ENCODE results near the gene USP30. TPM values are rescaled to one million over a fixed set of nuclear protein-coding genes. Genes with fewer than 3 reads are reported as not detected.

Gene USP30
- total and polyA plus RNA-seq, 9 of the 15 experiments (the other 6 are each of a cell fraction or from before 2014, with no cell fraction given), result 1.4 to 15.2 (median 7.0) TPM

DNA sequence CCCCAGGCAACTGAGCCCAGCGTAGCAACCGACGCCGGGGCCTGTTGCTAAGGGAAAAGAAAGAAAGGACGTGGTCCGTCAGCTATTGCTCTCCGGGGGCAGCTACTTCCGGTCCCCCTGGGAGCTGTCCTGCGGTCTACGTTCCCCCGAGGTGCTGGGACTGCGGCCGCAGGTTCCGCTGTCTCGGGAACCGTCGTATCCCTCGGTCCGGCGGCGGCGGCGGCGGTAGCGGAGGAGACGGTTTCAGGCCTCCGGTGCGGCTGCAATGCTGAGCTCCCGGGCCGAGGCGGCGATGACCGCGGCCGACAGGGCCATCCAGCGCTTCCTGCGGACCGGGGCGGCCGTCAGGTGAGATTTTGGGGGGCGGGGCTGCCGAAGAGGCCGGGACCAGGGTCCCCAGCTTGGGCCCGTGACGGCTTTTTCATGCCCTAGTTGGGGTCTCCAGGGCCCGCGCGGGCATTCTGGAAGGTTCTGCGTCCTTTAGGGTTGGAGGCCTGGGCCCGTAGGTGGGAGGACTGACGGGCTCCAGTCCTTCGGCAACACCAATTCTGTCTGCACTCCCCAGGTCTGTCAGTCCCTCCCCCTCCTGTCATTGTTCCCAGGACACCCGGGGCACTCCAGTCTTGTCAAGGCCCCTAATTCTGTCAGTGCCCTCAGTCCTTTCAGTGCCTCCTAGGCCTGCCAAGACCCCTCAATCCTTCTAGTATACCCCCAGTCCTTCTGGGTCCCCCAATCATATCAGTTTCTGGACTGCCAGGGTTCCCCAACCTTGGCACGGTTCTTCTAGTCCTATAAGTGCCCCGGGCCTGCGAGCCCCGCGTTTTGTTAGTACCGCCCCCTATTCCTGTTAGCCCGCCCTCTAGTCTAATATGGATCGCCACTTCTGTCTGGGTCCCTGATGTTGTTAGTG, at the start of gene USP30 (continued):
- TF ChIP-seq FOXK2 (conservative IDR thresholded peaks at IDR 0.05 in 1 of 2, IDR thresholded peaks at IDR 0.05 in 1 of 2; ENCODE audit: low read depth in 2 of 2), result peak; percentile 88 to 94
- TF ChIP-seq ZNF146 (CRISPR knock-in tag; IDR thresholded peaks at IDR 0.05; ENCODE audit: unreplicated experiment), result no peak
- TF ChIP-seq MYC (IDR thresholded peaks at IDR 0.05; ENCODE audit: low read depth, low read length), result no peak; the same call in 1 of the 2 replicates
- no peak for TF ChIP-seq MYC (CRISPR knock-in tag; IDR thresholded peaks at IDR 0.05; ENCODE audit: borderline replicate concordance, low read depth)
- TF ChIP-seq CBX2 (IDR thresholded peaks at IDR 0.05; ENCODE audit: insufficient read depth, low read length, poor library complexity, severe bottlenecking), result no peak
- no peak for TF ChIP-seq ZBTB1 (CRISPR knock-in tag; IDR thresholded peaks at IDR 0.05; ENCODE audit: borderline replicate concordance, low read depth)
- TF ChIP-seq SP2 (IDR thresholded peaks at IDR 0.05; ENCODE audit: extremely low read depth, low read depth, low read length, poor library complexity, severe bottlenecking), result no peak
- TF ChIP-seq, protein P1, sequence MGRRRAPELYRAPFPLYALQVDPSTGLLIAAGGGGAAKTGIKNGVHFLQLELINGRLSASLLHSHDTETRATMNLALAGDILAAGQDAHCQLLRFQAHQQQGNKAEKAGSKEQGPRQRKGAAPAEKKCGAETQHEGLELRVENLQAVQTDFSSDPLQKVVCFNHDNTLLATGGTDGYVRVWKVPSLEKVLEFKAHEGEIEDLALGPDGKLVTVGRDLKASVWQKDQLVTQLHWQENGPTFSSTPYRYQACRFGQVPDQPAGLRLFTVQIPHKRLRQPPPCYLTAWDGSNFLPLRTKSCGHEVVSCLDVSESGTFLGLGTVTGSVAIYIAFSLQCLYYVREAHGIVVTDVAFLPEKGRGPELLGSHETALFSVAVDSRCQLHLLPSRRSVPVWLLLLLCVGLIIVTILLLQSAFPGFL (CRISPR knock-in tag; IDR thresholded peaks at IDR 0.05), result no peak
- TF ChIP-seq MXI1 (IDR thresholded peaks at IDR 0.05; ENCODE audit: low read depth, low read length), result peak; percentile 90
- no peak for TF ChIP-seq HMG20A (CRISPR knock-in tag; conservative IDR thresholded peaks at IDR 0.05)
- peak; percentile 64 for TF ChIP-seq POLR2A (conservative IDR thresholded peaks at IDR 0.05)
- TF ChIP-seq, protein P2, sequence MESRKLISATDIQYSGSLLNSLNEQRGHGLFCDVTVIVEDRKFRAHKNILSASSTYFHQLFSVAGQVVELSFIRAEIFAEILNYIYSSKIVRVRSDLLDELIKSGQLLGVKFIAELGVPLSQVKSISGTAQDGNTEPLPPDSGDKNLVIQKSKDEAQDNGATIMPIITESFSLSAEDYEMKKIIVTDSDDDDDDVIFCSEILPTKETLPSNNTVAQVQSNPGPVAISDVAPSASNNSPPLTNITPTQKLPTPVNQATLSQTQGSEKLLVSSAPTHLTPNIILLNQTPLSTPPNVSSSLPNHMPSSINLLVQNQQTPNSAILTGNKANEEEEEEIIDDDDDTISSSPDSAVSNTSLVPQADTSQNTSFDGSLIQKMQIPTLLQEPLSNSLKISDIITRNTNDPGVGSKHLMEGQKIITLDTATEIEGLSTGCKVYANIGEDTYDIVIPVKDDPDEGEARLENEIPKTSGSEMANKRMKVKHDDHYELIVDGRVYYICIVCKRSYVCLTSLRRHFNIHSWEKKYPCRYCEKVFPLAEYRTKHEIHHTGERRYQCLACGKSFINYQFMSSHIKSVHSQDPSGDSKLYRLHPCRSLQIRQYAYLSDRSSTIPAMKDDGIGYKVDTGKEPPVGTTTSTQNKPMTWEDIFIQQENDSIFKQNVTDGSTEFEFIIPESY (CRISPR knock-in tag; IDR thresholded peaks at IDR 0.05), result no peak
- TF ChIP-seq NFATC3 (IDR thresholded peaks at IDR 0.05), result no peak
- no peak for TF ChIP-seq FOXK1 (CRISPR knock-in tag; IDR thresholded peaks at IDR 0.05; ENCODE audit: borderline replicate concordance)
- TF ChIP-seq BMI1 (IDR thresholded peaks at IDR 0.05; ENCODE audit: low read length), result peak; percentile 79
- TF ChIP-seq, protein P3, sequence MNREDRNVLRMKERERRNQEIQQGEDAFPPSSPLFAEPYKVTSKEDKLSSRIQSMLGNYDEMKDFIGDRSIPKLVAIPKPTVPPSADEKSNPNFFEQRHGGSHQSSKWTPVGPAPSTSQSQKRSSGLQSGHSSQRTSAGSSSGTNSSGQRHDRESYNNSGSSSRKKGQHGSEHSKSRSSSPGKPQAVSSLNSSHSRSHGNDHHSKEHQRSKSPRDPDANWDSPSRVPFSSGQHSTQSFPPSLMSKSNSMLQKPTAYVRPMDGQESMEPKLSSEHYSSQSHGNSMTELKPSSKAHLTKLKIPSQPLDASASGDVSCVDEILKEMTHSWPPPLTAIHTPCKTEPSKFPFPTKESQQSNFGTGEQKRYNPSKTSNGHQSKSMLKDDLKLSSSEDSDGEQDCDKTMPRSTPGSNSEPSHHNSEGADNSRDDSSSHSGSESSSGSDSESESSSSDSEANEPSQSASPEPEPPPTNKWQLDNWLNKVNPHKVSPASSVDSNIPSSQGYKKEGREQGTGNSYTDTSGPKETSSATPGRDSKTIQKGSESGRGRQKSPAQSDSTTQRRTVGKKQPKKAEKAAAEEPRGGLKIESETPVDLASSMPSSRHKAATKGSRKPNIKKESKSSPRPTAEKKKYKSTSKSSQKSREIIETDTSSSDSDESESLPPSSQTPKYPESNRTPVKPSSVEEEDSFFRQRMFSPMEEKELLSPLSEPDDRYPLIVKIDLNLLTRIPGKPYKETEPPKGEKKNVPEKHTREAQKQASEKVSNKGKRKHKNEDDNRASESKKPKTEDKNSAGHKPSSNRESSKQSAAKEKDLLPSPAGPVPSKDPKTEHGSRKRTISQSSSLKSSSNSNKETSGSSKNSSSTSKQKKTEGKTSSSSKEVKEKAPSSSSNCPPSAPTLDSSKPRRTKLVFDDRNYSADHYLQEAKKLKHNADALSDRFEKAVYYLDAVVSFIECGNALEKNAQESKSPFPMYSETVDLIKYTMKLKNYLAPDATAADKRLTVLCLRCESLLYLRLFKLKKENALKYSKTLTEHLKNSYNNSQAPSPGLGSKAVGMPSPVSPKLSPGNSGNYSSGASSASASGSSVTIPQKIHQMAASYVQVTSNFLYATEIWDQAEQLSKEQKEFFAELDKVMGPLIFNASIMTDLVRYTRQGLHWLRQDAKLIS (CRISPR knock-in tag; IDR thresholded peaks at IDR 0.05), result no peak; the same call in 1 of the 2 replicates
- TF ChIP-seq, protein P4, sequence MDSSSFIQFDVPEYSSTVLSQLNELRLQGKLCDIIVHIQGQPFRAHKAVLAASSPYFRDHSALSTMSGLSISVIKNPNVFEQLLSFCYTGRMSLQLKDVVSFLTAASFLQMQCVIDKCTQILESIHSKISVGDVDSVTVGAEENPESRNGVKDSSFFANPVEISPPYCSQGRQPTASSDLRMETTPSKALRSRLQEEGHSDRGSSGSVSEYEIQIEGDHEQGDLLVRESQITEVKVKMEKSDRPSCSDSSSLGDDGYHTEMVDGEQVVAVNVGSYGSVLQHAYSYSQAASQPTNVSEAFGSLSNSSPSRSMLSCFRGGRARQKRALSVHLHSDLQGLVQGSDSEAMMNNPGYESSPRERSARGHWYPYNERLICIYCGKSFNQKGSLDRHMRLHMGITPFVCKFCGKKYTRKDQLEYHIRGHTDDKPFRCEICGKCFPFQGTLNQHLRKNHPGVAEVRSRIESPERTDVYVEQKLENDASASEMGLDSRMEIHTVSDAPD (CRISPR knock-in tag; IDR thresholded peaks at IDR 0.05), result no peak

Data from K562 (cell line).